Measurements from ENCODE around the gene EFHC1. TPM values are rescaled to one million over a fixed set of nuclear protein-coding genes. Genes with fewer than 3 reads are reported as not detected.

EFHC1 gene
- total RNA-seq, 1 donor, result 6.4 TPM

DNA sequence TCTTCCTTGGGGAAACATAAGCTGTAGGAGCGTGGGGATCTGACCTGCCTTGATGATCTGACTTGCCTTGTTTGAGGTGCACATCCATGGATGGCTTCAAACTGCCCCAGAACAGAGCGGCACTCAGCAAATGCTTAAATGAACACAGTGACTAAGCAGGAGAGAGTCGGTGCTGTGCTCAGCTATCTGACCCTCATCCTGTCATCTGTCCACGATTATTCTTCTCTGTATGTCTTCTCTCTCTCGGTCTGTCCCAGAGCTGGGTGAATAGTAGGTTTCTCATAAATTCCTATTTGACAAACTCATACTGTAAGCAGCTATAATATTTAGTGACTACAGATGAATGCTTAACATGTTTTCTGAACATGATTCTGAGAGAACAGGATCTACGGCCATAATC is 119.5 kb downstream of the EFHC1 start:
- peaks cover 16% of the 10 kb centered on the region for H3K4me1 ChIP-seq (ENCODE audit: insufficient read depth, low read length)
- no peaks in the 10 kb centered on the region for H3K9me3 ChIP-seq (ENCODE audit: low read depth, low read length)
- H3K4me3 ChIP-seq (ENCODE audit: low read length), result no peak overlapping the region
- H3K27me3 ChIP-seq (ENCODE audit: insufficient read depth, low read length), result no peaks in the 10 kb centered on the region

- H3K4me3 ChIP-seq (ENCODE audit: low read length), result no peak overlapping the region
- H3K9me3 ChIP-seq (ENCODE audit: low read depth, low read length), result no peaks in the 10 kb centered on the region
- peaks cover 16% of the 10 kb centered on the region for H3K4me1 ChIP-seq (ENCODE audit: insufficient read depth, low read length)
- no peaks in the 10 kb centered on the region for H3K27me3 ChIP-seq (ENCODE audit: insufficient read depth, low read length)
Measured at GRCh38 chr6:52540286-52540902, 120.3 kb downstream of the EFHC1 start.

DNA sequence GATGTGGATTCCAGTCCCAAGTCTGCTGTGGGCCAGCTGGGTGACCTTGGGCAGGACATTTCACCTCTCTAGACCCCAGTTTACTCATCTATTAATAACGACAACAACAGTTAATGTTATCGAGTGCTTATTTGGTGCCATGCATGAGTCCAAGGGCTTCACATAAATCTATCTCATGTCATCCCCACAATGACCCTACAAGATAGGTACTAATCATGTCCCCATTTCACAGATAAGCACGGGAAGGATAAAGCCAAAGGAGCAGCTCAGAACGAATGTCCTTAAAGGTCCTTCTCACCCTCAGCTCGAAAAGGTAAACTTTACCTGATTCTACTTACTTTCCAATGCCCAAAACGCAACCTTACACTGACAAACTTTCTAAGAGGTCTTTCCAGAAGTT is 121.0 kb downstream of the EFHC1 start:
- no peaks in the 10 kb centered on the region for H3K27me3 ChIP-seq (ENCODE audit: insufficient read depth, low read length)
- peaks cover 16% of the 10 kb centered on the region for H3K4me1 ChIP-seq (ENCODE audit: insufficient read depth, low read length)
- H3K9me3 ChIP-seq (ENCODE audit: low read depth, low read length), result no peaks in the 10 kb centered on the region
- H3K4me3 ChIP-seq (ENCODE audit: low read length), result no peak overlapping the region

GRCh38 chr6:52543262-52543661 is 123.1 kb downstream of the EFHC1 start:
- Histone ChIP-seq H3K9me3 (ENCODE audit: low read depth, low read length) (no peaks in the 10 kb centered on the region), H3K4me1 (ENCODE audit: insufficient read depth, low read length) (peaks cover under 1% of the 10 kb centered on the region), H3K27me3 (ENCODE audit: insufficient read depth, low read length) (no peaks in the 10 kb centered on the region), H3K4me3 (ENCODE audit: low read length) (no peak overlapping the region)

DNA sequence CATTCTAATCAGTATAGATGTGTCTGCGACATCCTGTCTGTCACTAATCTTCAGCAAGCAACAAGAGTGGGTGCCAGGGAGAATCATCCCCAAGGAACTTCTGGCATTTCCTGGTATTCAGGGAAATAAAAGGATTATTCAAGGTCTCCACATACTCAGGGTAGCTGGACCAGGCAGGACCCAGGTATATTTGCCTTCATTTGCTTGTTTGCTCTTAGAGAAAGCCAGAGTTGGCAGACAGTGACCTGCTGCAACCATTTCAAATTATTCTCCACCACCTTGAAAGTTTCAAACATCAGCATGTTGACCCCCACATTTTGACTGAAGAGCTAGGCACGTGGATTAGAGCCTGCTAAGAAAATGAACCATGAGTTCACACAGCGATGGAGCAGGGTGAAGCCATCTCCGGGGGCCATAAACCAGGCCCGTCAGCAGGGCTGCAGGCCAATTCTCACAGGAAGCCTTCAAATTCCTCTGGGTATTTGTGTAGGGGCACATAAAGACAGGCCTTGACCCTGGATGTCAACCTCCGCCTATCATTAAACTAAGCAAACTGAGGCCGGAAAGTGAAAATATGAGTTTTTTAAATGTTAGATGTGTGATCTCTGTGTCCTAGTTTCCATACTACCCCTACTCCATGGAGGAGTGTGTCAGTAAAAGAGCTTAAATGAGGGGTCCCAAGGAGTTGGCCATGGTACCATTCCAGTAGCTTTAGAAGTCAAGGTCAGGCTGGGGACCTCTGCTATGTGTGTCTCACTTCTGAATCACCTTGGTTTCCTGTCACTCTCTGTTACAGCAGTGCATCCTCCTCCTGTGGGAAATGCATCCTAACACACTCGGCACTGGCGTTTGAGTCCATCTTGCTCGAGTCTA is 123.8 kb downstream of the EFHC1 start:
- Histone ChIP-seq H3K9me3 (ENCODE audit: low read depth, low read length) (no peaks in the 10 kb centered on the region), H3K4me3 (ENCODE audit: low read length) (no peak overlapping the region), H3K27me3 (ENCODE audit: insufficient read depth, low read length) (no peaks in the 10 kb centered on the region), H3K4me1 (ENCODE audit: insufficient read depth, low read length) (no peaks in the 10 kb centered on the region)

DNA sequence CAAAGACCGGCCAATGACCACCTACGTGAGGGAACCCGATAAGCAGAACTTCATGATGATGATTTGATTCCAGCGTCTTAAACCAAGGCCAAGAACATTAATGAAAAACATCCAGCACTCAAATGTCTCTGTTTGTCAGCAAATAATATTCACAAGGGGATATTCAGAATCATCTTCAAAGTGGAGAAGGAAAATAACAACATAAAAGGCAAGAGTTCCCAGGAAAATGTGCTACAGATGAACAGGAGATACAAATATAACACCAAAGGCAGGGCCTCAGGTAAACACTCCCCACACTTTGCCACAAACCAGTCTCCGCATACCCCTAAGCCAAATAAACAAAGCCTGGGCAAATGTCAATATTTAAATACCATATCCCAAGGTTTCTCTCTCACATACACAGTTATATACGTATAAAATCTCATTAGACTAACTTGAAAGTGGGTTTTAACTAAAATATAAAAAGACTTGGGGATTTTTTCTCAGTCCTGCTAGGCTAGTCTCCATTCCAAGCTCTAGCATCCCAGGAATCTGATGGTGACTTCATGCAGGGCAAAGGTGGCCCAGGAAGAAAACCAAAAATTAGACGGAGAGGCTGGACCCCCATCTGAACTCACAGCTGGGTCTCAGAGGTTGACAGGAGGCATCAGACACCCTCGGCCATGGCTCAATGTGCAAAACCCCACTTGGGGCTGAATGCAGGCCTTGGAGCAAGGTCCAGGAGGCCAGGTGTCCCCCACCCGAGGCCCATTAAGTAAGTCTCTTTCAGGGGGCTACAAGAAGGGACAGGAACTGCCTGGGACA is 124.7 kb downstream of the EFHC1 start:
- Histone ChIP-seq H3K9me3 (ENCODE audit: low read depth, low read length) (no peaks in the 10 kb centered on the region), H3K4me3 (ENCODE audit: low read length) (no peak overlapping the region), H3K4me1 (ENCODE audit: insufficient read depth, low read length) (no peaks in the 10 kb centered on the region), H3K27me3 (ENCODE audit: insufficient read depth, low read length) (no peaks in the 10 kb centered on the region)

- no peaks in the 10 kb centered on the region for H3K9me3 ChIP-seq (ENCODE audit: low read depth, low read length)
- H3K4me3 ChIP-seq (ENCODE audit: low read length), result no peak overlapping the region
Measured at GRCh38 chr6:52545406-52546119, 125.4 kb downstream of the EFHC1 start.

DNA sequence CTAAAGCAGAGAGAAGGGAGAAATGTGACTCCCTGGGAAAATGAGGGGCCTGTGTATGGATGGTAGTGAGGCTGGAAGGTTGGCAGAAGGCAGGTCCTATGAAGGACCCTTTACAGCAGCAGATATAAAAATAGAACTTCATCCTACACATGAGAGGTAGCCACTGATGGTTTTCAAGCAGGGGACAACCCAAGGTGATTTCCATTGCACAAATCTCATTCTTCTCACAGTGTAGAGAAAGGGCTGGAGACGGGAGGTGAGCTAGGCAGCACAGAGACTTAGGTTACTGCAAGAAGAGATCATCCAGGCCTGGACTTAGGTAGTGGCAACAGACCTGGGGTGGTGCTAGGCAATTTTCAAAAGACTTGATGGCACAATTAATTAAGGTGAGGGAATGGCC is 126.0 kb downstream of the EFHC1 start:
- H3K27me3 ChIP-seq (ENCODE audit: insufficient read depth, low read length), result no peaks in the 10 kb centered on the region

More at GRCh38 chr6:52545406-52546119, 125.4 kb downstream of the EFHC1 start:
- no peaks in the 10 kb centered on the region for H3K4me1 ChIP-seq (ENCODE audit: insufficient read depth, low read length)
- no peaks in the 10 kb centered on the region for H3K27me3 ChIP-seq (ENCODE audit: insufficient read depth, low read length)

DNA sequence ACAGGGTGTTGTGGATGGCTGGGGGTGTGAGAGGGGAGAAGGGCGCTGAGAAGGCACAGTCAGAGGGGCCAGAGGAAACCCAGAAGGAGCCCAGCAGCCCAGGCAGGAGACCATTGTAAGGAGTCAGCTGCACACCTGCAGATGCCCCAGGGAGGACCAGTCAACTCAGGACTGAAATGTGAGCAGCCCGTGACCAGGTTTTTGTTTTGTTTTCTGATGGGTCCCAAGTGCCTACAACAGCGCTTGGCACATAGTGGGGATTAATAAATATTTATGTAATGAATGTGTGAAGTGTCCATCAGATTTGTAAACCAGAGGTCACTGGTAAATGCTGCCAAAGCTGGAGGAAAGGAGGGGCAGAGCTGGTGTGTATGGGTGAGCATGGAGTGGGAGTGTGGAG is 126.5 kb downstream of the EFHC1 start:
- H3K4me1 ChIP-seq (ENCODE audit: insufficient read depth, low read length), result no peaks in the 10 kb centered on the region
- no peaks in the 10 kb centered on the region for H3K27me3 ChIP-seq (ENCODE audit: insufficient read depth, low read length)
- no peak overlapping the region for H3K4me3 ChIP-seq (ENCODE audit: low read length)
- no peaks in the 10 kb centered on the region for H3K9me3 ChIP-seq (ENCODE audit: low read depth, low read length)

More for the DNA sequence above, 126.0 kb downstream of the EFHC1 start:
- H3K4me3 ChIP-seq (ENCODE audit: low read length), result no peak overlapping the region
- H3K9me3 ChIP-seq (ENCODE audit: low read depth, low read length), result no peaks in the 10 kb centered on the region
- H3K4me1 ChIP-seq (ENCODE audit: insufficient read depth, low read length), result no peaks in the 10 kb centered on the region

DNA sequence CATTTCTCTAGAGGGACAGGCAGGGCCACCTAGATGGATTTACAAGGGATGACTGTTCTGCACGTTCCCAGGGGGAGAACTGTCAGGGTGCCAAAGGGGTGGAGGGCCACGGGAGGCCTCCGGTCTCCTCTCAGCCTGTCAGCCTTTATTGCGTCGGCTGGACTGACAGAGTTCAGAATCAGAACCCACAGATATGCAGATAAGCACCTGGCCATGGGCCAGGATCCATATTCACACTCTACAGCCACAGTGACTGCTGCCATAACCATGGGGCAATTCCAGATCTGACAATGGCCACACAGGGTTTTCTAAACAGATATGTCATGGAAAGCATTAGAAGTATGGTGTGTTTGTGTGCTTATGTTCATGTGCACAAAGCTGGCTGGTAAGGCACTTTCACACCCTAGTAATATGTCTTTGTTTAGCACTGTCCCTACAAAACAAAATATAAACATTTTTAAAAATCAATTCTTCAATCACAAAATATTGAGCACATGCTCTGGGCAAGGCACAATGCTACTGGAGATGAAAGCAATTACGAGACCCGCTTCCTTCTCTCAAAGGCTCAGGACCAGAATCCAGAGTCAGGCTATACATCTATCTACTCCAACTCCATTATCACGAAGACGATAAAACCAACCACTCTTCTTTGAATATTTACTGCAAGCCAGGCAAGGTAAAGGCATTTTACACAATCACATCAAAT is 127.7 kb downstream of the EFHC1 start:
- no peaks in the 10 kb centered on the region for H3K4me1 ChIP-seq (ENCODE audit: insufficient read depth, low read length)
- no peaks in the 10 kb centered on the region for H3K9me3 ChIP-seq (ENCODE audit: low read depth, low read length)
- H3K27me3 ChIP-seq (ENCODE audit: insufficient read depth, low read length), result no peaks in the 10 kb centered on the region
- no peak overlapping the region for H3K4me3 ChIP-seq (ENCODE audit: low read length)

- no peaks in the 10 kb centered on the region for H3K4me1 ChIP-seq (ENCODE audit: insufficient read depth, low read length)
- no peaks in the 10 kb centered on the region for H3K27me3 ChIP-seq (ENCODE audit: insufficient read depth, low read length)
- H3K4me3 ChIP-seq (ENCODE audit: low read length), result no peak overlapping the region
- no peaks in the 10 kb centered on the region for H3K9me3 ChIP-seq (ENCODE audit: low read depth, low read length)
Measured at GRCh38 chr6:52548353-52548713, 128.2 kb downstream of the EFHC1 start.

- H3K9me3 ChIP-seq (ENCODE audit: low read depth, low read length), result no peaks in the 10 kb centered on the region
- no peaks in the 10 kb centered on the region for H3K27me3 ChIP-seq (ENCODE audit: insufficient read depth, low read length)
- no peaks in the 10 kb centered on the region for H3K4me1 ChIP-seq (ENCODE audit: insufficient read depth, low read length)
- no peak overlapping the region for H3K4me3 ChIP-seq (ENCODE audit: low read length)
Measured at GRCh38 chr6:52548999-52549398, 128.9 kb downstream of the EFHC1 start.

DNA sequence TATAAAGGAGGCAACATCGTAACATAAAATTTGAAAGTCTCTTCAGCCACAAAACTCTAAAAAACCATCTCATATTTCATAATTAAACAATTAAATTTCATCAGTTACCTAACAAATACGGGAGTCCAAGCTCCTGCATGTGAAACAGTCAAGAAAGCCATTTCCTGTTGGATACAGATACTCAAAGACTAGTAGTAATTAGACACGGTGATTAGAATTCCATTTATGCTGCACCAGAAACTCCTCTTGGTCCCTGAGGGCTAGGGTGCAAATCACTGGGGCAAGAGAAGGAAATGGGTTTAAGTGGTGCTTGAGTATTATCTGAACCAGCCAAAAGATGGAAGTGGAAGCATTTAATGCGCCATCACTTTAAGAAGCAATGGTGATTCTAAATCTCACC is 129.3 kb downstream of the EFHC1 start:
- H3K4me1 ChIP-seq (ENCODE audit: insufficient read depth, low read length), result no peaks in the 10 kb centered on the region
- H3K9me3 ChIP-seq (ENCODE audit: low read depth, low read length), result no peaks in the 10 kb centered on the region
- H3K4me3 ChIP-seq (ENCODE audit: low read length), result no peak overlapping the region
- H3K27me3 ChIP-seq (ENCODE audit: insufficient read depth, low read length), result no peaks in the 10 kb centered on the region

- H3K27me3 ChIP-seq (ENCODE audit: insufficient read depth, low read length), result no peaks in the 10 kb centered on the region
- no peaks in the 10 kb centered on the region for H3K4me1 ChIP-seq (ENCODE audit: insufficient read depth, low read length)
- no peak overlapping the region for H3K4me3 ChIP-seq (ENCODE audit: low read length)
- H3K9me3 ChIP-seq (ENCODE audit: low read depth, low read length), result no peaks in the 10 kb centered on the region
Measured at GRCh38 chr6:52550014-52550575, 130.0 kb downstream of the EFHC1 start.

All from mononuclear cell (primary cell).